Measurements from ENCODE around the gene WDR27. TPM values are rescaled to one million over a fixed set of nuclear protein-coding genes. Genes with fewer than 3 reads are reported as not detected.

The WDR27 gene
- polyA plus RNA-seq, 1 donor from 2014 or later: 35.8 TPM

DNA sequence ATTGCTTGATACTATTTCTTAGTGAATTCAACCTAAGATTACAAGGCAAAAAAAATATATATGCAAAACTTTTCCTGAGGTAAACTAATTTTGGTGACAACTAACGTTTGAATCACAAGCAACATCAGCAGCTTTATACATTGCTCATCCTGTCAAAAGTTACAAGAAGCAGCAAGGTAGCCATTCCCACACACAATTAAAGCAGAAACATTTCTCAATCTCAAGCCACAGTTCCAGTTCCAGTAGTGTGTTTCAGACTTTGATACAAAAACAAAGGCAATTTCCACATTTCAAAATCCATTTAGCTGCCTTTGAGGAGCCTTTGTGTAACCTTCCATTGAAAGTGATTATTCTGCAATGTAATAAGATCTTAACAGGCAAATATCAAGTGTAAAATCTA, 191.0 kb downstream of the WDR27 start:
- Histone ChIP-seq H4K20me1 (ENCODE audit: insufficient read depth) (no peaks in the 10 kb centered on the region), H3K4me3 (ENCODE audit: low read length) (no peak overlapping the region), H3K4me2 (ENCODE audit: low read length) (no peak overlapping the region), H3K9me3 (ENCODE audit: low read length) (no peaks in the 10 kb centered on the region), H2AFZ (ENCODE audit: low read depth, low read length) (no peak overlapping the region), H3K79me2 (replicated peaks; ENCODE audit: insufficient read depth, low read length) (no peaks in the 10 kb centered on the region), H3K27me3 (ENCODE audit: insufficient read depth, low read depth, low read length) (no peaks in the 10 kb centered on the region), H3K9me2 (ENCODE audit: insufficient read depth, low read length) (no peaks in the 10 kb centered on the region), H3K27ac (ENCODE audit: low read length) (no peak overlapping the region), H3K9ac (ENCODE audit: low read length) (no peak overlapping the region), H3K36me3 (ENCODE audit: insufficient read depth, low read length) (no peaks in the 10 kb centered on the region), H3F3A (ENCODE audit: insufficient read depth, low read length, poor library complexity, severe bottlenecking) (no peaks in the 10 kb centered on the region)
- TF ChIP-seq, protein P1, sequence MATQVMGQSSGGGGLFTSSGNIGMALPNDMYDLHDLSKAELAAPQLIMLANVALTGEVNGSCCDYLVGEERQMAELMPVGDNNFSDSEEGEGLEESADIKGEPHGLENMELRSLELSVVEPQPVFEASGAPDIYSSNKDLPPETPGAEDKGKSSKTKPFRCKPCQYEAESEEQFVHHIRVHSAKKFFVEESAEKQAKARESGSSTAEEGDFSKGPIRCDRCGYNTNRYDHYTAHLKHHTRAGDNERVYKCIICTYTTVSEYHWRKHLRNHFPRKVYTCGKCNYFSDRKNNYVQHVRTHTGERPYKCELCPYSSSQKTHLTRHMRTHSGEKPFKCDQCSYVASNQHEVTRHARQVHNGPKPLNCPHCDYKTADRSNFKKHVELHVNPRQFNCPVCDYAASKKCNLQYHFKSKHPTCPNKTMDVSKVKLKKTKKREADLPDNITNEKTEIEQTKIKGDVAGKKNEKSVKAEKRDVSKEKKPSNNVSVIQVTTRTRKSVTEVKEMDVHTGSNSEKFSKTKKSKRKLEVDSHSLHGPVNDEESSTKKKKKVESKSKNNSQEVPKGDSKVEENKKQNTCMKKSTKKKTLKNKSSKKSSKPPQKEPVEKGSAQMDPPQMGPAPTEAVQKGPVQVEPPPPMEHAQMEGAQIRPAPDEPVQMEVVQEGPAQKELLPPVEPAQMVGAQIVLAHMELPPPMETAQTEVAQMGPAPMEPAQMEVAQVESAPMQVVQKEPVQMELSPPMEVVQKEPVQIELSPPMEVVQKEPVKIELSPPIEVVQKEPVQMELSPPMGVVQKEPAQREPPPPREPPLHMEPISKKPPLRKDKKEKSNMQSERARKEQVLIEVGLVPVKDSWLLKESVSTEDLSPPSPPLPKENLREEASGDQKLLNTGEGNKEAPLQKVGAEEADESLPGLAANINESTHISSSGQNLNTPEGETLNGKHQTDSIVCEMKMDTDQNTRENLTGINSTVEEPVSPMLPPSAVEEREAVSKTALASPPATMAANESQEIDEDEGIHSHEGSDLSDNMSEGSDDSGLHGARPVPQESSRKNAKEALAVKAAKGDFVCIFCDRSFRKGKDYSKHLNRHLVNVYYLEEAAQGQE (IDR thresholded peaks at IDR 0.05; ENCODE audit: borderline replicate concordance): no peak
- no peak for TF ChIP-seq SMC3 (conservative IDR thresholded peaks at IDR 0.05; ENCODE audit: poor library complexity)
- no peak for TF ChIP-seq TAF1 (IDR thresholded peaks at IDR 0.05; ENCODE audit: low read depth)
- no peak for TF ChIP-seq EP300 (conservative IDR thresholded peaks at IDR 0.05; ENCODE audit: poor library complexity, severe bottlenecking)
- TF ChIP-seq, protein P2, sequence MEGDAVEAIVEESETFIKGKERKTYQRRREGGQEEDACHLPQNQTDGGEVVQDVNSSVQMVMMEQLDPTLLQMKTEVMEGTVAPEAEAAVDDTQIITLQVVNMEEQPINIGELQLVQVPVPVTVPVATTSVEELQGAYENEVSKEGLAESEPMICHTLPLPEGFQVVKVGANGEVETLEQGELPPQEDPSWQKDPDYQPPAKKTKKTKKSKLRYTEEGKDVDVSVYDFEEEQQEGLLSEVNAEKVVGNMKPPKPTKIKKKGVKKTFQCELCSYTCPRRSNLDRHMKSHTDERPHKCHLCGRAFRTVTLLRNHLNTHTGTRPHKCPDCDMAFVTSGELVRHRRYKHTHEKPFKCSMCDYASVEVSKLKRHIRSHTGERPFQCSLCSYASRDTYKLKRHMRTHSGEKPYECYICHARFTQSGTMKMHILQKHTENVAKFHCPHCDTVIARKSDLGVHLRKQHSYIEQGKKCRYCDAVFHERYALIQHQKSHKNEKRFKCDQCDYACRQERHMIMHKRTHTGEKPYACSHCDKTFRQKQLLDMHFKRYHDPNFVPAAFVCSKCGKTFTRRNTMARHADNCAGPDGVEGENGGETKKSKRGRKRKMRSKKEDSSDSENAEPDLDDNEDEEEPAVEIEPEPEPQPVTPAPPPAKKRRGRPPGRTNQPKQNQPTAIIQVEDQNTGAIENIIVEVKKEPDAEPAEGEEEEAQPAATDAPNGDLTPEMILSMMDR (IDR thresholded peaks at IDR 0.05; ENCODE audit: poor library complexity, severe bottlenecking): no peak
- no peak for TF ChIP-seq RAD21 (conservative IDR thresholded peaks at IDR 0.05)
- TF ChIP-seq MXI1 (conservative IDR thresholded peaks at IDR 0.05; ENCODE audit: poor library complexity, severe bottlenecking): no peak
- no peak for TF ChIP-seq EZH2 (IDR thresholded peaks at IDR 0.05; ENCODE audit: borderline replicate concordance, insufficient read depth, low read length, poor library complexity, severe bottlenecking)
- no peak for TF ChIP-seq POLR2AphosphoS5 (IDR thresholded peaks at IDR 0.05)

DNA sequence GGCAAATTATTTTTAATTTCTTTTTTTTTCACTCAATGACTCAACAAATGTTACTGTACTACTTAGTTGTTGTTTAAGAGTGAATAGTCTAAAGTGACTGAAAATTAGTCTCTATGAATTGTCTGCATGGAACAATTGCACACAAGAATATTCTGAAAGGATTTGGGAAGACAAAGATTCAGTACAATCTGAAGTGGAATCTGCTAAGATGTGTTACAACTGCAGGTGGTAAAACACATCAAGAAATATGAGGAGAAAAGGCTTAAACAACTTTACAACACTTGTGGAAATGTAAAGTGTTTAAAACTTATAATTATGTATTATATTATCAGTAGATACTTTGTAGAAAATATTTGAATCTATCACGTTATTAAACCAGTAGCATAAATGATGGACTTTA, 193.4 kb downstream of the WDR27 start:
- no peaks in the 10 kb centered on the region for H3K79me2 ChIP-seq (replicated peaks; ENCODE audit: insufficient read depth, low read length)
- no peak overlapping the region for H3K4me2 ChIP-seq (ENCODE audit: low read length)
- no peaks in the 10 kb centered on the region for H3F3A ChIP-seq (ENCODE audit: insufficient read depth, low read length, poor library complexity, severe bottlenecking)
- H3K27me3 ChIP-seq (ENCODE audit: insufficient read depth, low read depth, low read length): no peaks in the 10 kb centered on the region
- H3K9me3 ChIP-seq (ENCODE audit: low read length): no peaks in the 10 kb centered on the region
- no peaks in the 10 kb centered on the region for H4K20me1 ChIP-seq (ENCODE audit: insufficient read depth)
- no peak overlapping the region for H2AFZ ChIP-seq (ENCODE audit: low read depth, low read length)
- H3K36me3 ChIP-seq (ENCODE audit: insufficient read depth, low read length): no peaks in the 10 kb centered on the region
- no peak overlapping the region for H3K9ac ChIP-seq (ENCODE audit: low read length)
- TF ChIP-seq RAD21 (conservative IDR thresholded peaks at IDR 0.05) (no peak), TAF1 (IDR thresholded peaks at IDR 0.05; ENCODE audit: low read depth) (no peak)
- H3K9me2 ChIP-seq (ENCODE audit: insufficient read depth, low read length): no peaks in the 10 kb centered on the region
- H3K27ac ChIP-seq (ENCODE audit: low read length): no peak overlapping the region
- no peak overlapping the region for H3K4me3 ChIP-seq (ENCODE audit: low read length)

Data from neural cell (in vitro differentiated cells).